ENCODE measurements around the gene TDRD9.
"Not testable (repeated sequence)": the region's sequence is repeated elsewhere in the genome, so short reads cannot be mapped to it uniquely, and the experiment has no call there.

TDRD9 gene

DNA sequence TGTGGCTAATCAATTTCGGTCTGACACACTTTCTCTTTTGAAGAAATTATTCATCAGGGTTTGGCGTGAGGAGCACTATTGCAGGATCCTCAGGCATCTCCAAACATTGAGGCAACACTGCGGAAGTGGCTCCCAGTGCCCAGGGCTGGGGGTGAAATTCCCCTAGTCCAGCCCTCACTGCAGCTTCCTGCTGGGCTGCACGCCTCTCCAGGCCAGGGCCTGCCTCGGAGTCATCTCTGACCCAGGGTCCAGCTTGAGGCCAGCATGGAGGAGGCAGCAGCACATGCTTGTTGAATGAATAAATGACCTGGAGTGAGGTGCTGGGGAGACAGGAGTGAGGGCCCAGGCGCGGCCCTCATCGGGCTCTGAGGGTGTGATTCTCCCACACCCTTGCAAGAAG, 36.0 kb upstream of the TDRD9 start:
- no peak for DNase-seq (ENCODE audit: low spot score)

DNA sequence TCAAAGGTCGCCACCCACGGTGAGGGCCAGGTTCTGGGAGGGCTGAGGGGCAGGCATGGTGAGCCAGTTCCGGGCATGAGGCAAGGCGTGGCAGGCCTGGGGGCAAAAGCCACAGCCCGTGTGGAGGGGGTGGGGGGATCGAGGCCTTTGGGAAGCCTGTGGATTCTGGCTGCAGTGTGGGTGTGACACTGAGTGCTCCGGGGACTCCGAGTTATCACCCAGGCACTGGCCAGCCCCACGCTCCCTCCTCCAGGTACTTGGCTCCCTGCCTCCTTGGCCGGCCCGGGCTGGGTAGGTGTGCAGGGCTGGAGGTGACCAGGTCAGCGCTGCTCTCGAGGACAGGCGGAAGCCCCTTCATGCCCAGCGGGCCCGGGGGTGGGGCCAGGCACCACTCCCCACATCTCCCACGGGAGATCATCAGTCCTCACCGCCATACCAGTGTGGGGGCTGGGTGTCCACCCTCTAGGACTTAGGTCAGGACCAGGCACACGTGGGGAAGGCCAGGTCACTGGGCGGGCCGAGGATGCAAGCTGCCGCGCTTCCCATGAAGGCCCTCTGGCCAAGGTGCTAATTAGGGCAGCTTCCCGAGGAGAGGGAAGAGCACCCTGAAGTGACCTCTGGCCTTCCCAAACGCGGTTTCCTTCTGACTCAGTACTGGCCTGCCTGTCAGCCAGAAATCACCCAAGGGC, 34.1 kb upstream of the TDRD9 start:
- no peak for DNase-seq (ENCODE audit: low spot score)

DNA sequence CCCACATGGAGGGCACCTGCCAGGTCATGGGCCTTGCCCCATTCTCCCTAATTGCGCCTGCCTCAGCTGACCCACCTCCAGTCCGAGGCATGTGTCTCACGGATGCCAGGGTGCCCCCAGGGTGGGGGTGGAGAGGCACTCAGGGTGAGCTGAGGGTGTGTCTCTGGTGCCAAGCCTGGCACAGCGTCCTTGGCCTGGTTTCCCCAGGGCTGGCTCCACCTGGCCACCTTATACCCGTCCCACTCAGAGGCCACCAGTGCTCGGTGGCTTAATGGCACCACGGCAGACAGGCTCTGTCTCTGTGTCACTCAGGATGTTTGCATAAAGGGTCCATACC, 33.6 kb upstream of the TDRD9 start:
- no peak for DNase-seq (ENCODE audit: low spot score)

DNA sequence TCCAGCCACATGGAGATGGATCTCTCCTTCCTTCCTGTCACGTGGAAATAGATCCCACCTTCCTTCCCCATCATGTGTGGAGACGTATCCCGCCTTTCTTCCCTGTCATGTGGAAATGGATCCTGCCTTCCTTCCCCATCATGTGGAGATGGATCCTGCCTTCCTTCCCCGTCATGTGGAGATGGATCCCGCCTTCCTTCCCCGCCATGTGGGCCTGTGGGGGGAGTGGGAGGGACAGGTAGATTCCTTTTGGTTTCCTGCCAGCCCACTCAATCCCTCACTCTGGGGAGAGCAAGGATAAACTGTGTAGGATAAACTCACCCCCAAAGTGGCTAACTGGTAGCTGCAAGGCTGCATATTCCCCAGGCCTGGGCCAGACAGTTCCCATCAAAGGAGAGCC, 31.7 kb upstream of the TDRD9 start:
- DNase-seq (ENCODE audit: low spot score) = no peak

DNA sequence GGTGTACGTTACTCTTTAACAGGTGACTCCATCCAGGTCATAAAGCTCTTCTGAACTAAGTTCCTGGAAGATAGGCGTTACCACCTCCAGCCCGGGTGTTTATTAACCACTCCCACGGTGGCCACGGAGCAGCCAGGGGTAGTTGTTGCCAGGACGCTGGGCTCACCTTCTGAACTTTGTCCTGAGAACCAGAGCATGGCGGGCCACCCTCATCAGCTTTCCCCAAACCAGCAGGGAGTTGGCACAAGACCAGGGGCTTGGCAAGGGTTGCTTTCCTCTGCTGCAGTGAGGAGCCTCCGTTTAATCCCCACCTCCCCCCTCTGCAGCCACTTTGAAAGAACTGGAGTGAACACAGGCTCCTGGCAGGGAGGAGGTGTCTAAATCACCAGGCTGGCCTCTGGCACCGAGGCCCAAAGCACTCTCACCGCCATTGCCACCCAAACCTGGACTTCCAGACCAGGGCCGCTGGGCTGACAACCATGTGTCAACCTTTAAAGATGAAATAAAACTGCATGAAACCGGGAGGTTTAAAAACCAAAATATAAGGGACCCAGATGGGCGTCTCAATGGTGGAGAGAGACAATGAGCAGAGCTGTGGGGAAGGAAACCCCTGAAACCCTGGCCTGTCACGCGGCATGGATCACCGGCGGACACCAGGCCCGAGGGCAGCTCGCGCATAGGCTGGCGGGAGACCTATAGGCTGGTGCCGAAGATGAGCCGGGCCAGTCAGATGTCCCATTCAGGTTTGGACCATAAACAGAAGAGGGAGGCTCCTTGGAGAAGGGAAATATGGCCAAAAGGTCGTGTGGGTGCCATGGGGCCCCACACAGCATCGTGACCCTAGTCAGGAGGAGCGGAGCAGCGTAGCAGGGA, 30.9 kb upstream of the TDRD9 start:
- no peak for DNase-seq (ENCODE audit: low spot score)

DNA sequence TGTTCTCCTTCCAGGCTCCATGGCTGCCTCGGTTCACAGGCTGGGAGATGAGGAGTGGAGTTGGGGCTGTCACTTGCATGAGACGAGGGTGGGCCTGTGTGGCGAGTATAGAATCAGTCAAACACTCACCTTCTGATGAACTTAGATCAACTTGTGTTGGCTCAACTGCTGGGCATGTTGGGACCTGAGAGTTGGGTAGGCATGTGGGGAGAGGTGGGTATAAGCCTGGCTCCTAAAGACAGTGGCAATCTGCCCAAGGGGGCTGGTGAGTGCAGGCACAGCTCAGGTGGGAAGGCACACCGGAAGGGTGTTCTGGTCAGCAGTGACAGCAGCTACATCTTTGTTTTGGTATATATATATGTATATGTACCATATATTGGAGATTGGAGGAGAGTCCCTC, 30.1 kb upstream of the TDRD9 start:
- no peak for DNase-seq (ENCODE audit: low spot score)

DNA sequence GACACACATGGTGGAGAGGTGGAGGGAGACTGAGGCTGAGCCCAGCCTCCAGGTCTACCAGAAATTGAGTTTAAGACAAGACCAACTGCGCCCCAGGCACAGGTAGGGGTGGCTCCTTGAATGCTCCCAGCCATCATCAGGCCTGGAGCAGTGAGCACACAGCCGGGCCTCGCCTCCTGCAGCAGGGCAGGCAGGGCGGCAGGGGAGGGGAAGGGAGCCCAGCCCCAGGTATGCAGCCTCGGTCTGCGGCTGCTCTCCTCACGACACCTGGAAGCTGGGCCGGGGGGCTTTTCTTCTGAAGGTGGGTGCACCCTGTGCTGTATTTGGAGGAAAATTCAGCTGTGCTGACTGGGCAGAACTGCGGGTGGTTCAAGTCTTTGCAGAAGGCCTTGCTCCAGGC, 29.5 kb upstream of the TDRD9 start:
- no peak for DNase-seq (ENCODE audit: low spot score)

DNA sequence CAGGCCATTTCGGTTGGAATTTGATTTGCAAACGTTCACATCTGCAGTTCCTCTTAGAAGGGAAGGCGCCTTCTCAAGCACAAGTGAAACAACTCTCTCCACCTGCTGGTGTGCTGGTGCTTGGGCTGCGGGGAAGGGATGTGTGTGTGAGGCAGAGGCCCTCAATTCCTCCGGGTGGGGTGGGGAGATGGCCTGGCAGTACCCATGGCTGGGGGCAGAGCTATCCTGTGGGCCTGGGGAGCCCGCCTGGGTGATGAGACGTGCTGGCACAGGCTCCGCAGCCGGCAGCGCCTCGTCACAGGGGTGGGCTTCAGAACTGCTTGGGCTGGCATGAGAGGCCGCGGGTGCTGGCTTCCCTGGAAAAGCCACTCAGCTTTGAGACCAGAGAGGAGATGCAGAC, 28.9 kb upstream of the TDRD9 start:
- no peak for DNase-seq (ENCODE audit: low spot score)

DNA sequence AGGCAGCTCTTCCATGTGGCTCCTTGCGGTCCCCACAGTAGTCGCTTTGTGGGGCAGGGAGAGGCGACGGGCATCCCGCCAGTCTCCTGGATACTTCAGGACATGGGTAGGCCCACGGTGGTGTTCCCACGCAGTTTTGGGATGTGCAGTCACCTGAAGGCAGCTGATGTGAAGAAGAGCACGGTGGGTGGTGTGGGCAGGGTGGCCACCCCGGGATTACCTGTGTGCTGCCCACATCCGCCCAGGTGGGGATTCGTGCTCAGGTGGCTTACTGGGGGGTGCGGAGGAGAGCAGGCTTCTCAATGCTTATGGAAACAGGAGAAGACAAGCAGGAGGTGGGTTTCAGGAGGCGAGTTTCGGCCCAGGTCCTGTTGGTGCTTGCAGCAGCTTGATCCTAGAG, 28.4 kb upstream of the TDRD9 start:
- DNase-seq (ENCODE audit: low spot score) = no peak

DNA sequence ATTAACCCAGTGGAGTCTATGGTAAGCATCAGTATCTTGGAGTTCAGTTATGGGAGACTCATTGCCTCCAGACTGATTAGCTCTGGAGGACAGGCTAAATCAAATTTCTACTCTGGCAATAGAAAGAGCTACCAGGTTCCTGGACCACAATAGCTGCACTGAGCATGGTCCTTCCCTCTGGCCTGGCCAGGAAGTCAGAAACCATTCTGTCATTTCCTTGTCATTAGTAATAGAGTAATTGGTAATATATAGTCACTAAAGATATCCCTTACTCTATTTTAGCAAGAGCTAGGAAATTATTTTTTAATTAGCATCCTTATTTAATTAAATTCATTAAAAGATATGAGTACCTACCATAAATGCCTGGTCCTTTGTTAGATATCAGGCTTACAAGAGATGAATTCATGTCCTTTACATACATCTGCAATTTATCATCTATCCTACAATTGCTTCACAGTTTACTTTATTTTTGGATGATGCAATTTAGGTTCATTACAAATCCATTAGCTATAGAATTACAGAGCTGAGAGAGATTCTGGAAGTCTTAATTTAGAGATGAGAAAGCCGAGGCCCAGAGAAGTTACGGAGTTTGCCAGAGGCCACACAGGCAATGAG, 23.7 kb upstream of the TDRD9 start:
- no peak for DNase-seq (ENCODE audit: low spot score)

DNA sequence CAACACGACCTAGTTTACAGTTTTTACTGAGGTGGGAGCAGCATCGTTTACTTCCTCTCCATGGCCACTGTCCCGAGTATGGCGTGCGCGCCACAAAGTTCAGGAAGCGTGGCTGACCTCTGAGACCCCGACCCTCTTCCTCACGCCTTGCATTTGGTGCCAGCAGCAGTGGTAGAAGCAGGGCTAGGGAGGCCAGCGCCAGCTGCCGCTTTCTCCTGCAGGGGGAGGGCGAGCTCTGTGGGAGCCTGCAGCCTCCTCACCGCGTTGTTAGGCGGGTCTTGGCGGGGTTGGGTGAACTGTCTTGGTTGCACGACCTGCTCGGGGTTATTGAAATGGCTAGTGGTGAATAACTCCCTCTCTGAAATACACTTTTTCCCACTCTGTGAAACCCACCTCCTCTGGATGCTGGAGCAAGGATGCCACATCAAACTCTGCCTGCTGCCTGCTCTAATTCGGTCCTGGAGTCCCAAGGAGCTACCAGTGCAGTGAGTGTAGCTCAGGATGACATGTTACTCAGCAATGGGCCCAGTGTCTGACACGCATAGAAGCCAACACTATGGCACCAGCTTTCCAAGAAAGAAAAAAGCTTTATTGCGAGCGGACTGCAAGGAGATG, 22.3 kb upstream of the TDRD9 start:
- no peak for DNase-seq (ENCODE audit: low spot score)

DNA sequence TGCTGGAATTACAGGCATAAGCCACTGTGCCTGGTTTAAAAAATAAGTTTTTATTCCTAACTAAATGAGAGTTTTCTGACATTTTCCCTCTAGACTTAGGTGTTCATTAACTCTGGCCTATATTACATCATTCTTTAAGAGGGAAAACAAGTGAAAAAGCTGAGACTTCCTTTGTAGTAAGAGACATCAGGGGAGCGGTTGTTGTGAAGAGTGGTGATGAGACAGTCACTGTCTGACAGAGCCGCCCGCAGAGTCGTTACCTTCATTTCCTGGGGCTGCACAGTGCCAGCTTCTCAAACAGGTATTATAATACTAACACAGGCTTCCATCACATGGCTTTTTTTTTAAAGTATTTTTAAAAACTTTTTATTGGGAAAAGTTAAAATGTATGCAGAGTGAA, 19.7 kb upstream of the TDRD9 start:
- DNase-seq (ENCODE audit: low spot score) = no peak

DNA sequence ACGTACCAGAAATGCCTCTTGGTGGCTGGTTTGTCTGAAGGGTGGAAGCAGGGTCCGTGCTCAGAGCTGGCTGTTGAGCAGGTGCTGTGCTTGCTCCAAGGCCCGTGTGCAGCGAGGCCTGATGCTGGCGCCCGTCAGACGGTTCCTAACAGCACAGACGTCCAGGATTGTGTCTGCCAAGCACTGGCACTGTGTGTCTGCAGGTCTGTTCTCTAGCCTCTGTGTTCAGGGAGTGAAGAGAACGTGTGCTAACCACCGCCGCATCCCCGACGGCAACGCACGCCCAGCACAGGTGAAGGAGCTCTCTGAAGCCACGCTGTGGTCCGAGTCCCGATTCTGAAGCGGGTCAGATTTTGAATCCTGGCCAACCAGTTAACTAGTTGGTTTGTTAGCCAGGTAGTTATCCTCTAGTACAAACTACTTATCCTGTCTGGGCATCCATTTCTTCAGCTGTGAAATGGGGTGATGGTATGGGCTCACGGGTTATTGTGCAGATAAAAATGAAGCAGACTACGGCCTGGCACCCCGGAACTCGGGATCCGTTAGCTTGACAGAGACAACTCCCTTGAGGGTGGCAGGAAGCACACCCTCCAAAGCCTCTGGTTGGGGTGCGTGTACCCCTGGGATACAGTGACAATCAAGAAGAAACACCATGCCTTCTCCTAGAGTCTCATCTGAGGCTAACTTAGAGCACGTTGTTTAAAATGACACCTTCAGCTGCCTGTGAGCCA, 18.6 kb upstream of the TDRD9 start:
- no peak for DNase-seq (ENCODE audit: low spot score)

DNA sequence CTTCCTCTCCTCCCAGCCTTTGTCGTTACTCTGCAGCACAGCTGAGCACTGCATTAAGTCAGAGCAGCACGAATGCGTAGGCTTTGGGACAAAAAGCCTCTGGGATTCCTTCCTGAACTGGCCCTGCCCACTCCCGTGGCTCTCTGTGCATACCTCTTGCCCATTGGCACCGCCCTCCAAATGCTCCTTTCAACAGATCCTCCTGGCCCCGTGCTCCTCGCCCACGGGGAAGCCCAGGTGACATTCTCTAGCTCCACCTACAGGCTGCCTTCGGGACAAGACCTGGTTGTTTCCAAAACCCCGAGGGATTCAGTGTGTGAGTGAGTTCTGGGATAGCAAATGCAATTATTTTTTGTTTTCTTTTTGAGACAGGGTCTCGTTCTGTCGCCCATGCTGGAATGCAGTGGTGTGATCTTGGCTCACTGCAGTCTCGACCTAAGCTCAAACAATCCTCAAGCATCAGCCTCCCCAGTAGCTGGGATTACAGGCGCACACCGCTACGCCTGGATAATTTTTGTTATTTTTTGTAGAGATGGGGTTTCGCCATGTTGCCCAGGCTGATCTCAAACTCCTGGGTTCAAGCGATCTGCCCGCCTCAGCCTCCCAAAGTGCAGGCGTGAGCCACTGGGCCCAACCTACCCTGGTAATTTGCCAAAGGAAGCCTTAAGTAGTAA, 17.9 kb upstream of the TDRD9 start:
- peak; percentile 64 for DNase-seq (ENCODE audit: low spot score)

DNA sequence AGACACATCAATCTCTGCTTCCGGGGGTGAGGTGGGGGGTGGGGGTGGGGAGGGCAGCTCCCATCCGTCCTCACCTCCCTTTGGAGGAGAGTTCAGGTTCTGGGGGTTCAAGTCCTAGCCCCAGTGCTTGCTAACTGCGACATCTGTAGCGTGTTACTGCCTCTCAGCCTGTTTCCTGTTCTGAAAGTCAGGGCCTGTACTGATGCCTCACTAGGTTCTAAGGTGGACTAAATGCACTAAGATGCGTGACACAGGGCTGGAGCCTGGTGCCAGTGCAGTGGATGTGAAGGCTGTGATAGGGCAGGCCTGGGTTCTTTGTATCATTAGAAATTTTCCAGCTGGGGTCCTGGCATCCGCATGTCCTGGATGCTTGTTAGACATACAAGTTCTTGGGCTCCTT, 17.3 kb upstream of the TDRD9 start:
- DNase-seq (ENCODE audit: low spot score) = no peak

DNA sequence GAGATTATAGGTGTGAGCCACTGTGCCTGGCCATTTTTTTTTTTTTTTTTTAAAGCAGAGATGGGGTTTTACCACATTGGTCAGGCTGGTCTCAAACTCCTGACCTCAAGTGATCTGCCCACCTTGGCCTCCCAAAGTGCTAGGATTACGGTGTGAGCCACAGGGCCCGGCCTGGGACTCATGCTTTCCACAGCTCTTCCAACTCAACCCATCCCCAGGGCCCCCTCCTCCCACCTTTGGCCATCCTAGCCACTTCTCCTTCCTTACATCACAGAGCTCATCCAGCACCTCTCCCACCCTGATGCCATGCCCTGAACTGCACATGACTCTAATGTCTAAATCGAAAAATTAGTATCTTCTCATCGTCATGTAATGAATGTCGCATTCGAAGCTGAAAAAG, 12.6 kb upstream of the TDRD9 start:
- DNase-seq (ENCODE audit: low spot score) = no peak

DNA sequence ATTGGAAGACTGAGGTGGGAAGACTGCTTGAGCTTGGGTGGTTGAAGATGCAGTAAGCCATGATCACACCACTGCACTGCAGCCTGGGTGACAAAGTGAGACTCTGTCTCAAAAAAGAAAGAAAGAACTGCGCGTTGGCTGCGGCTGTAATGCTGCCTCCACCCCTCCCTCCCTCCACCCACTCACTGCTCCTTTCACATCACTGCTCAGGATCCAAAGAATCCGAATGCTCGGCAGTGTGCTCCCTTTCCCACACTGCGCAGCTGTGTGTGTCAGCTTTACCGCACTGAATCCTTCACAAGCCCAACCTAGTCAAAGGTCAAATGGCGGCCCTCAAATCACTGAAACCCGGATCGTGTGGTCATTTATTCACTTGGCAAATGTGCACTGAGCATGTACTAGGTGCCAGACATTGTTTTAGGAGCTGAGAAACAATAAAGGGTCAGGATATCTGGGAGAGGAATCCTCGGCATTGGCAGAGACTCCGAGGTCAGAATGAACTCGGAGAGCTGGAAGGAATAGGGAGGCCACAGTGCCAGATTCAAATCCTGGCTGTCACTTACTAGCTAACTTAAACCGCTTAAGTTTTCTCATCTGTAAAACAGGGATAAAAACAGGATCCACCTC, 11.5 kb upstream of the TDRD9 start:
- no peak for DNase-seq (ENCODE audit: low spot score)

DNA sequence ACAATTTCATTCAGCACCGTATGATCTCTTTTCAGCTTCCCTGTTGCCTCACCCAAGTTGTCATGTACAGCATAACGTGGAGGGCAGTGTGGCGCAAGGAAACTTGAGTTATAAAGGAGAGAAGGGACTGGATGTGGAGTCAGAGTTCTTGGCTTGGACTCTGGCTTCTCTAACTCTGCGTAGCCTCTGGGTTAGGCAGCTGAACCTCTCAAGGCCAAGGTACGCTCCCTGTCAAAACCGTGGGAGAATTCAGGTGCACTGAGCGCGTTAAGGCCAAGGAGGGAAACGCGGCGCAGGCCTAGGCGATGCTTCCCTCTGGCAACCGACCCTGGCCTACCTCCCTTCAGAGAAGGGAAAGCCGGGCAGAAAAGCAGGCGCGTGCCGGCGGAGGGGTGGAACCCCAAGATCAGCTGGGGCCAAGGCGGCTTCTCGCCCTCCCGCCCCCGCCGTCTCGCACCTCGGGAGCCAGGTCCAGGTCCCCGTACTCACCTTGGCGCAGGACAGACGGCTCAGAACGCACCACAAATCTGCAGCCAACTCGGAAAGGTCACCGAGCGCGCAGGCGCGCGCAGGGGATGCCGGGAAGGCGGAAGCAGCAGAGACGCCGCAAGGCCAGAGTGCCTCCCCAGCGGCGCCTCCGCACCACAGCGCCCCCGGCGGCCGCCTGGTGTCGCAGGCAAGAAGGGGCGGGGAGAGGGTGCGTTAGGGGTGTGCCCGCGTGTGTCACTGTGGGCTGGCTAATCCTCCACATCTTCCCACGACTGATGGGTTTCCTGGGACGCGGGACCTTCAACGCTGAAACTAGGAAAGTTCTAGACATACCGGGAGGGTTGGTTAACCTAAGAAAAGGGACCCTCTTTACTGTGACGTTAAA, 7.0 kb upstream of the TDRD9 start:
- DNase-seq (ENCODE audit: low spot score) = peak; percentile 93

DNA sequence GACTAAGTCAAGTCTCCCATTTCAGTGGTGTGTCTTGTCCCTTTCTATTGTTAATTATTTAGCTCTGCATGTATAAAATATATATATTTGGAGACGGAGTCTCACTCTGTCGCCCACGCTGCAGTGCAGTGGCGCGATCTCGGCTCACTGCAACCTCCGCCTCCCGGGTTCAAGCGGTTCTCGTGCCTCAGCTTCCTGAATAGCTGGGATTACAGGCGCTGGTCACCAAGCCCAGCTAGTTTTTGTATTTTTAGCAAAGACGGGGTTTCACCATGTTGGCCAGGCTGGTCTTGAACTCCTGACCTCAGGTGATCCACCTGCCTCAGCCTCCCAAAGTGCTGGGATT, 6.4 kb upstream of the TDRD9 start:
- DNase-seq (ENCODE audit: low spot score) = not testable (repeated sequence)

DNA sequence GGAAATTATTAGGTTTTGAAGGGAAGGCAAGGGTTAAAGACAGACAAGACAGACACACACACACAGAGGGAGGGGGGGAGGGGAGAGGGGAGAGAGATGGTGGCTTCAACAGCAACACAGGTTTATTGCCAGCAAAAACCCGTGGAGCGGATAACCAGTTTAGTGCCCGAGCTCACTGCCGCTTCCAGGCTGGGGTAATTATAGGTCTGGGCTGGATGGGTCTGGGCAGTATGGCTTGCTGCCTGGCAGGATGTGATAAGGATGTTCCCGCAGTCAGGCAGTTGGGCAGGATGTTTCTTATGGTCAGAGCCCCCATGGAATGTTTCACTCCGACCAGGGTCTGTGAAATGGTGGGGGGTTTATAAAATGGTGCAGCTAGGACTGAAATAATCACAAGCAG, 4.4 kb upstream of the TDRD9 start:
- DNase-seq (ENCODE audit: low spot score) = no peak

Measured in hematopoietic multipotent progenitor cell treated with erythropoietin and hydrocortisone succinate and interleukin-3 and kit ligand, for 15 days (in vitro differentiated cells).